Measurements from ENCODE around the gene VPS13D.
A peak's percentile ranks its signal among the peaks of the same experiment; 100 is the strongest.
"Not testable (repeated sequence)": the region's sequence is repeated elsewhere in the genome, so short reads cannot be mapped to it uniquely, and the experiment has no call there.

VPS13D gene

DNA sequence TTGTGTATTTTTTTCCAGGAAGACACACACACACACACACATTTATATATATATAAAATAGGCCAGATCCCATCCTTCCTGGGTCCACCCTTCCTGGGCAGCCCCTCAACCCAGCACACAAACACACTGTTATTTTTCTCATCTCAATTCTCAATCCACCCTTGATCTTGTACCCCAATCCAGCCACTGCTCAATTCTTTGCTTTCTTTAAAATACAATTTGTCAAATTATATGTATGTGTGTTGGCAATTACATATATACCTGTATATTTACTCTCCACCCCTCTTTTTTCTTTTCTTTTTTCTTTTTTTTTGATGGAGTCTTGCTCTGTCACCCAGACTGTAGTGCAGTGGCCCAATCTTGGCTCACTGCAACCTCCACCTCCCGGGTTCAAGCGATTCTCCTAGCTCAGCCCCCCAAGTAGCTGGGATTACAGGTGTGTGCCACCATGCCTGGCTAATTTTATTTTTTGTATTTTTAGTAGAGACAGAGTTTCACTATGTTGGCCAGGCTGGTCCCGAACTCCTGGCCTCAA lies 299.9 kb downstream of the VPS13D start:
- no peak for DNase-seq

- no peak for DNase-seq
Observed at GRCh38 chr1:12530462-12531178, 300.8 kb downstream of the VPS13D start.

DNA sequence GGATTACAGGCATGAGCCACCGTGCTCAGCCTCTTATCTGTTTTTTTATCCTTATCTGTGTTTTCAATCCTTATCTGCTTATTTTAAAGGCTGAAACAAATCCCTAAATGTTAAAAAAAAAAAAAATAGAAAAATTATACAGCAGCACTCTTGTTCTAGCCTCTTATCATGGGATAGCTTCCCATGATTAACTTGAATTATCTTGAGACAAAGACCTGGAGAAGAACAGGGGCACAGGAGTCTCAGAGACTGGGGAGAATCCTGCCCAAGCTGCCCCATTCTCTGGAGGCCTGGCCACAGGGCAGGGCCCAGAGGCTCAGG lies 301.3 kb downstream of the VPS13D start:
- no peak for DNase-seq

DNA sequence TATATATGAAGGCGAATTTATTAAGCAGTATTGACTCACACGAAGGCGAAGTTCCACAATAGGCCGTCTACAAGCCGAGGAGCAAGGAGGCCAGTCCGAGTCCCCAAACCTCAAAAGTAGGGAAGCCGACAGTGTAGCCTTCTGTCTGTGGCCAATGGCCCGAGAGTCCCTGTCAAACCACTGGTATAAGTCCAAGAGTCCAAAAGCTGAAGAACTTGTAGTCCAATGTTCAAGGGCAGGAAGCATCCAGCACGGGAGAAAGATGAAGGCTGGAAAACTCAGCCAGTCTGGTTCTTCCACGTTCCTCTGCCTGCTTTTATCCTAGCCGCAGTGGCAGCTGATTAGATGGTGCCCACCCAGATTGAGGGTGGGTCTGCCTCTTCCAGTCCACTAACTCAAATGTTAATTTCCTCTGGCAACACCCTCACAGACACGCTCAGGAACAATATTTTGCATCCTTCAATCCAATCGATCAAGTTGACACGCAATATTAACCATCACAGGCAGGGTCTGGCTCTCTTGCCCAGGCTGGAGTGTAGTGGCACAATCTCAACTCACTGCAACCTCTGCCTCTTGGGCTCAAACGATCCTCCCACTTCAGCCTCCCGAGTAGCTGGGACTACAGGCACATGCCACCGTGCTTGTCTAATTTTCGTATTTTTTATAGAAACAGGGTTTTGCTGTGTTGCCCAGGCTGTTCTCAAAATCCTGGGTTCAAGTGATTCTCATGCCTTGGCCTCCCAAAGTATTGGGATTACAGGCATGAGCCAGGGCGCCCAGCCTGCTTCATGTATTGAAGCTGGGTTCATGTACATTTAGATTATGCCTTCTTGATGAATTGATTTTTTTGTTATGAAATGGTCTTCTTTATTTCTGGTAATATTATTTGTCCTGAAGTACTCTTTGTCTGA lies 302.8 kb downstream of the VPS13D start:
- DNase-seq, result no peak

- DNase-seq, result no peak
Observed at GRCh38 chr1:12536023-12536639, 306.3 kb downstream of the VPS13D start.

- peak; percentile 44 for DNase-seq
Observed at GRCh38 chr1:12537294-12537693, 307.5 kb downstream of the VPS13D start.

- DNase-seq, result no peak
Observed at GRCh38 chr1:12537906-12538461, 308.2 kb downstream of the VPS13D start.

DNA sequence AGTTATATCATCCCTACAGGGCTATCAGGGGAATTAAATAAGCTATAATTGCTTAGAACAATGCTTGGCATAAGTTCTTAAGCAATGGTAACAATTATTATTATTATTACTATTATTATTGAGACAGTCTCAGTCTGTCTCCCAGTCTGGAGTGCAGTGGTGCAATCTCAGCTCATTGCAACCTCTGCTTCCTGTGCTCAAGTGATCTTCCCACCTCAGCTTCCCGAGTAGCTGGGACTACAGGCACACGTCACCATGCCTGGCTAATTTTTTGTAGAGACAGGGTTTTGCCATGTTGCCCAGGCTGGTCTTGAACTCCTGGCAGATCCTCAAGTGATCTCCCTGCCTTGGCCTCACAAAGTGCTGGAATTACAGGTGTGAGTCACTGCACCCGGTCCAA lies 308.7 kb downstream of the VPS13D start:
- DNase-seq, result not testable (repeated sequence)

- DNase-seq, result no peak
Observed at GRCh38 chr1:12539320-12539704, 309.5 kb downstream of the VPS13D start.

GRCh38 chr1:12539705-12540579 lies 310.1 kb downstream of the VPS13D start:
- DNase-seq, result no peak

DNA sequence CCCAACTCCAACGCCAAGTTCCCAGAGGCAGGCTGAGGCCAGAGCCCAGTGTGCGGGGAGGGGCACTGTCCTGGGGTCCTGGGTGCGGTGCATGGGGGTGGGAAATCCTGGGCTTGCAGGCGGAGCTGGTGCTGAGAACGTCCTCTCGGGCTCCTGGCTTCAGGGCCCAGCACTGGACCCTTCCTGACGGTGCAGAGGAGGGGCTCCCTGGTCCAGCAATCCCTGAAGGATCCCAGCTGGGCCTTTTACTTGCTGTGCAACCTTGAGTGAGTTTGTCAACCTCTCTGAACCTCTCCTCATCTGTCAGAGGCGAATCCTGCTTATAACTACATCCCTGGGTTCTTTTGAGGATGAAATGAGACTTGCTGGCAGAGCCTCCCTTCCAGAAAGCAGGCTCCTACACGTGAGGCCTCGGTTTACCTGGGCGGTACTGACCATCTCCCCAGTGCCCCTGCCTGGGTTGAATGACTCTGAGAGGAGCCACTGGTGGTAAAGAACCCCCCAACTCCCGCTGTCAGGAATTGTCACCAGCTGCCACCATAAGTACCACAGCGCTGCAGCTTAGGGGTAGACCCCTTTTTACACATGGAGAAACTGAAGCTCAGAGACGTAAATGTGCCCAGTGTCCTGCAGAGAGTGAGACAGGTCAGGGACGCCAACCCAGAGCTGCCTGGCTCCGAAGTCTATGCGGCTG lies 310.9 kb downstream of the VPS13D start:
- DNase-seq, result no peak

DNA sequence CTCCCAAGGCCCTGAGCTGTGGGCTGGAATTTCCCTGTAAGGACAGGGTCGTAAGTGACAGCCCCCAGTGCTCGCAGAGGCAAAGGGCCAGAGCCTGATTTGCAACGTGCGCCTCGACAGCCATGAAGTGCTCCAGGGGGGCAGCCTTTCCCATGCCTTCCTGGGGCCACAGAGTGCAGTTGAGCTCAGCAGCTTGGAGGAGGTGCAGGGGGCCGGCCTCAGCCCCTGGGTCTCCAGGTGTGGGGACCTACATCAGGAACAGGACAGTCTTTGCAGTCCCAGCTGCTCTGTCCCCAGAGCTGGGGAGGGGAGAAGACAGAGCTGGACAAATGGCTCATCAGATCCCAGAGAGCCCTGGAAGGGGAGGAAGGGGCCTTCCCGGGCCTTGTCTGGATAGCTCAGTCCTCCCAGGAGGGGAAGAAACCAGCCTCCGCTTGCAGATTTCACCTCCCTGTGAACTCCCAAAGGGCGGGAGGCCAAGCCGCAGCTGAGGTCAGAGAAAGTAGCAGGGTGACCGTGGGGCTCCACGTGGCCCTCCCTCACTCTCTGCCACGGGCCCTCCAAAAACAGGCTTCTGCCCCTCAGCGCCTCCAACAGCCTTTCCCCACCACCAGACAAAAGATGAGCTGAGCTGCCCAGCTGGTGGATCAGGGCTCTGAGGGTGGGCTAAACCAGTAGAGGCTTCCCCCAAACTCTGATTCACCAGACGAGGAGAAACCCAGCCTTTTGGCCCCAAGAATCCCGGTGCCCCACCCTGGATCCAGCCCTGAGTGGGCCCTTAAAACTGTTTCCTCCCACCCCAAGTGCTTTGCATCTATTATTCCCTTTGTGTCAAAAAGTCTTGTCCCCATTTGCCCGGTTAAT lies 311.7 kb downstream of the VPS13D start:
- no peak for DNase-seq

DNA sequence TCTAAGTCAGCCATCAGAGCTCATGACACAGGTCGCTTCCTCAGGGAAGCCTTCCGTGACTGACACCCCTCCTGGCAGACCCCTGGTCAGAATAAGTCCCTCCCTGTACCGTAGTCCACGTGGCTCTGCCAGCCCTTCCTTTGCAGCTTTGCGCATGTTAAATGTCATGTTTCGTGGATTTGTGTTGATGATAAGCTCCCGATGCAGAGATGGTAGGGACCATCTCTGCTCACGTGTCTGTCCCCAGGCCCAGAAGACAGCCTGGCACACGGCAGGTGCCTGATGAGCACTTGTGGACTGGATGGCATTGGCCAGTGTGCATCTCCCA lies 312.3 kb downstream of the VPS13D start:
- no peak for DNase-seq

GRCh38 chr1:12542616-12543592 lies 313.1 kb downstream of the VPS13D start:
- no peak for DNase-seq

- no peak for DNase-seq
Observed at GRCh38 chr1:12543740-12544154, 313.9 kb downstream of the VPS13D start.

GRCh38 chr1:12544357-12544756 lies 314.5 kb downstream of the VPS13D start:
- no peak for DNase-seq

DNA sequence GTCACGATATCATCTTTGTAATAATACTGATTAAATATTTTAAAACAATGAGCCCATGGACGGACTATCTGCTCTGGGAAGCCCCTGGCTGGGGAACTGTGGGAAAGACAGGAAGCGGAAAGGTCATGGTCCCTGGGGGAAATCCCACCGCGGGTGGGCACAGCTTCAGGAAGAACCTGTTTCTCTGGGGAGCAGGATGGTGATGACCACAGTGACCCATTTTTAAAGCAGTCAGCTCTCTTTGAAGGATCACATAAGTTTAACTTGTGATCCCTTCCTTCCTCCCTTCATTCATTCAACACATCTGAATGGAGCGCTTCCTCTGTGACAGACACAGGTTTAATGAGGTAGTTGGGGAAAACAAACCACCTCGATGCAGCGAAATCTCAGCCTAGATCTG lies 315.2 kb downstream of the VPS13D start:
- DNase-seq, result no peak

GRCh38 chr1:12546771-12547585 lies 317.1 kb downstream of the VPS13D start:
- no peak for DNase-seq

Measured in hematopoietic multipotent progenitor cell treated with erythropoietin and hydrocortisone succinate and interleukin-3 and kit ligand, for 8 days (in vitro differentiated cells).